Osteoblast (primary cell): ENCODE data around the gene LIMD2. TPM values are rescaled to one million over a fixed set of nuclear protein-coding genes. Genes with fewer than 3 reads are reported as not detected.

ENCODE experiments used
- DNase-seq: peaks from one replicate; pipeline ENCODE4 v3.0.0; 2011; ENCODE audit warnings: low spot score, mixed read lengths; ENCODE audit not compliant: insufficient read length; ENCODE audit errors: missing footprints
- H2AFZ ChIP-seq: 2 replicates; pipeline ENCODE4 v1.6.0; 2011; ENCODE audit warnings: mild to moderate bottlenecking, low read length
- H3K27ac ChIP-seq: 2 replicates; pipeline ENCODE4 v1.5.1; 2011; ENCODE audit warnings: mild to moderate bottlenecking, low read depth, low read length, moderate library complexity
- H3K27me3 ChIP-seq: 2 replicates; pipeline ENCODE4 v1.6.0; 2012; ENCODE audit warnings: mild to moderate bottlenecking, control low read depth, inconsistent platforms, low read length, moderate library complexity; ENCODE audit not compliant: insufficient read depth
- H3K36me3 ChIP-seq: 2 replicates; pipeline ENCODE4 v1.5.1; 2011; ENCODE audit warnings: mild to moderate bottlenecking, low read length, control low read depth, moderate library complexity; ENCODE audit not compliant: insufficient read depth
- H3K4me1 ChIP-seq: 2 replicates; pipeline ENCODE4 v1.5.1; 2011; ENCODE audit warnings: mild to moderate bottlenecking, low read length, control low read depth, moderate library complexity; ENCODE audit not compliant: insufficient read depth
- H3K4me2 ChIP-seq: 2 replicates; pipeline ENCODE4 v1.6.0; 2011; ENCODE audit warnings: mild to moderate bottlenecking, low read length; ENCODE audit not compliant: insufficient read depth
- H3K4me3 ChIP-seq: fragments of 200-600 bp; sonication (generic); 3 replicates; pipeline ENCODE4 v1.5.1; 2012; ENCODE audit warnings: mild to moderate bottlenecking, low read length, inconsistent platforms; ENCODE audit not compliant: insufficient read depth
- H3K79me2 ChIP-seq: 2 replicates; pipeline ENCODE4 v1.6.0; 2012; ENCODE audit warnings: mild to moderate bottlenecking, low read length, control low read depth, inconsistent platforms; ENCODE audit not compliant: insufficient read depth
- H3K9me3 ChIP-seq: 2 replicates; pipeline ENCODE4 v1.5.1; 2011; ENCODE audit warnings: low read depth, low read length, control low read depth
- H4K20me1 ChIP-seq: 2 replicates; pipeline ENCODE4 v1.6.0; 2012; ENCODE audit warnings: mild to moderate bottlenecking, low read length, control low read depth; ENCODE audit not compliant: insufficient read depth
- CTCF ChIP-seq: IDR thresholded peaks from 2 replicates; pipeline ENCODE4 v1.5.1; 2011; ENCODE audit warnings: mild to moderate bottlenecking, low read depth, low read length, moderate library complexity; ENCODE audit errors: extremely low read depth
- total RNA-seq: library from RNA; depleted of rRNA; stranded (reverse); fragments of >200 nt; gene quantifications from 2 replicates; pipeline ENCODE4 v1.2.3, GENCODE V29; 2012

Gene LIMD2
- total RNA-seq, 1 donor, result 4.3 TPM

- Histone ChIP-seq H3K79me2 (no peaks in the 10 kb centered on the region), H3K4me1 (no peaks in the 10 kb centered on the region), H3K4me3 (no peak overlapping the region), H3K27me3 (no peaks in the 10 kb centered on the region), H3K9me3 (no peaks in the 10 kb centered on the region), H4K20me1 (no peaks in the 10 kb centered on the region), H3K27ac (peak overlapping the region; percentile 57), H3K4me2 (no peak overlapping the region), H2AFZ (no peak overlapping the region), H3K36me3 (no peaks in the 10 kb centered on the region)
- DNase-seq, result no peak
- TF ChIP-seq CTCF, result no peak
Measured at GRCh38 chr17:63718988-63719387, 19.1 kb upstream of the LIMD2 start.

- no peak for TF ChIP-seq CTCF
- DNase-seq, result no peak
- Histone ChIP-seq H3K4me2 (no peak overlapping the region), H3K4me3 (no peak overlapping the region), H3K79me2 (no peaks in the 10 kb centered on the region), H2AFZ (no peak overlapping the region), H3K9me3 (no peaks in the 10 kb centered on the region), H3K27ac (no peak overlapping the region), H3K4me1 (no peaks in the 10 kb centered on the region), H3K36me3 (peaks cover 9% of the 10 kb centered on the region), H3K27me3 (no peaks in the 10 kb centered on the region), H4K20me1 (no peaks in the 10 kb centered on the region)
Measured at GRCh38 chr17:63716426-63716825, 16.5 kb upstream of the LIMD2 start.

GRCh38 chr17:63714550-63715277 is 14.8 kb upstream of the LIMD2 start:
- Histone ChIP-seq H4K20me1 (no peaks in the 10 kb centered on the region), H3K27me3 (no peaks in the 10 kb centered on the region), H3K9me3 (no peaks in the 10 kb centered on the region), H3K36me3 (peaks cover 21% of the 10 kb centered on the region), H3K4me3 (no peak overlapping the region), H3K4me2 (no peak overlapping the region), H2AFZ (no peak overlapping the region), H3K79me2 (no peaks in the 10 kb centered on the region), H3K27ac (no peak overlapping the region), H3K4me1 (no peaks in the 10 kb centered on the region)
- peak; percentile 81 for DNase-seq
- no peak for TF ChIP-seq CTCF

- no peak for TF ChIP-seq CTCF
- Histone ChIP-seq H3K27me3 (no peaks in the 10 kb centered on the region), H3K79me2 (no peaks in the 10 kb centered on the region), H4K20me1 (no peaks in the 10 kb centered on the region), H3K4me2 (no peak overlapping the region), H3K4me1 (no peaks in the 10 kb centered on the region), H2AFZ (no peak overlapping the region), H3K36me3 (peaks cover 38% of the 10 kb centered on the region), H3K4me3 (no peak overlapping the region), H3K9me3 (no peaks in the 10 kb centered on the region), H3K27ac (no peak overlapping the region)
- DNase-seq, result no peak
Measured at GRCh38 chr17:63709110-63709509, 9.2 kb upstream of the LIMD2 start.
